Activated CD8-positive, alpha-beta T cell treated with anti-CD3 and anti-CD28 coated beads, Interleukin-2, amount 10 ng/mL, durations not matched to agents 7 days and 5 days (primary cell): ENCODE data around the gene HNRNPLL. TPM values are rescaled to one million over a fixed set of nuclear protein-coding genes. Genes with fewer than 3 reads are reported as not detected.

ENCODE experiments used
- ATAC-seq: fragments of 150-1000 bp; cut with Tn5 transposase; one replicate; pipeline ENCODE4 v1.10.0; 2021; ENCODE audit warnings: moderate library complexity
- CTCF ChIA-PET: fragments of 350-600 bp; sonication (Branson Sonifier 250); formaldehyde crosslinking; loops from one replicate; lab custom pipeline; 2021; ENCODE audit warnings: antibody characterized with exemption; lab: Charles Lee
- POLR2A ChIA-PET: fragments of 350-600 bp; sonication (Branson Sonifier 250); formaldehyde crosslinking; loops from one replicate; lab custom pipeline; 2021; ENCODE audit warnings: antibody characterized with exemption; lab: Charles Lee
- DNase-seq: peaks from one replicate; pipeline ENCODE4 v3.0.0-alpha.2; 2020
- H3K27ac Mint-ChIP-seq: one replicate; pipeline ENCODE4 v1.8.0; 2021; ENCODE audit warnings: mild to moderate bottlenecking, mixed read lengths
- H3K27me3 Mint-ChIP-seq: one replicate; pipeline ENCODE4 v1.8.0; 2021; ENCODE audit warnings: low read depth, mixed read lengths
- H3K36me3 Mint-ChIP-seq: one replicate; pipeline ENCODE4 v1.8.0; 2021; ENCODE audit warnings: low read depth, mixed read lengths
- H3K4me1 Mint-ChIP-seq: one replicate; pipeline ENCODE4 v1.8.0; 2021; ENCODE audit warnings: low read depth, mixed read lengths
- H3K4me3 Mint-ChIP-seq: one replicate; pipeline ENCODE4 v1.8.0; 2021; ENCODE audit warnings: mild to moderate bottlenecking, mixed read lengths
- H3K9me3 Mint-ChIP-seq: one replicate; pipeline ENCODE4 v1.8.0; 2022; ENCODE audit warnings: mixed read lengths; ENCODE audit not compliant: insufficient read depth
- total RNA-seq, 2 experiments: library from RNA; stranded (reverse); gene quantifications; one replicate each; pipeline ENCODE4 v1.2.3, GENCODE V29; 2021

Gene HNRNPLL
- total RNA-seq, 2 experiments from 2014 or later: 46.5 to 46.6 TPM

- DNase-seq: no peak
- Mint-ChIP-seq H3K36me3 (peaks cover 21% of the 10 kb centered on the region), H3K4me3 (no peak overlapping the region), H3K27ac (no peak overlapping the region), H3K9me3 (no peaks in the 10 kb centered on the region), H3K4me1 (peaks cover 4% of the 10 kb centered on the region), H3K27me3 (no peaks in the 10 kb centered on the region)
- ATAC-seq: no peak
- ChIA-PET CTCF (interaction anchor here (0.5 to 3.6 kb wide), 6 partner anchors 8 to 209 kb away, joined by 3 to 27 read pairs (median 4); no protein-coding TSS in a partner anchor), POLR2A (interaction anchor here (1.9 kb wide), 1 partner anchor 177 kb away, joined by 6 read pairs; the partner anchor contains the start of gene SRSF7)
Measured at GRCh38 chr2:38574278-38574677, 28.4 kb downstream of the HNRNPLL start.

GRCh38 chr2:38572167-38572566 lies 30.6 kb downstream of the HNRNPLL start:
- DNase-seq (no peak), ATAC-seq (no peak)
- no peaks in the 10 kb centered on the region for H3K27me3 Mint-ChIP-seq
- POLR2A ChIA-PET: interaction anchor here (1.5 kb wide), 1 partner anchor 179 kb away, joined by 5 read pairs; the partner anchor contains the start of gene SRSF7
- CTCF ChIA-PET: interaction anchor here (1.2 to 3.6 kb wide), 2 partner anchors 10 to 29 kb away, joined by 3 to 27 read pairs; no protein-coding TSS in a partner anchor
- no peaks in the 10 kb centered on the region for H3K9me3 Mint-ChIP-seq
- H3K4me3 Mint-ChIP-seq: no peak overlapping the region
- H3K36me3 Mint-ChIP-seq: peaks cover 26% of the 10 kb centered on the region
- H3K4me1 Mint-ChIP-seq: no peaks in the 10 kb centered on the region
- H3K27ac Mint-ChIP-seq: peak overlapping the region; percentile 13

- H3K9me3 Mint-ChIP-seq: no peaks in the 10 kb centered on the region
- H3K27me3 Mint-ChIP-seq: no peaks in the 10 kb centered on the region
- POLR2A ChIA-PET: interaction anchor here (0.6 to 1.5 kb wide), 2 partner anchors 180 to 236 kb away, joined by 3 to 5 read pairs; partner anchors contain the start of gene SRSF7
- ATAC-seq (no peak), DNase-seq (no peak)
- peaks cover 27% of the 10 kb centered on the region for H3K36me3 Mint-ChIP-seq
- no peak overlapping the region for H3K4me3 Mint-ChIP-seq
- CTCF ChIA-PET: interaction anchor here (3.6 kb wide), 1 partner anchor 11 kb away, joined by 27 read pairs; no protein-coding TSS in a partner anchor
- no peak overlapping the region for H3K27ac Mint-ChIP-seq
- no peaks in the 10 kb centered on the region for H3K4me1 Mint-ChIP-seq
Measured at GRCh38 chr2:38571193-38571592, 31.5 kb downstream of the HNRNPLL start.

GRCh38 chr2:38568724-38569436 lies 33.8 kb downstream of the HNRNPLL start:
- no peak for DNase-seq
- Mint-ChIP-seq H3K36me3 (peaks cover 33% of the 10 kb centered on the region), H3K4me1 (no peaks in the 10 kb centered on the region), H3K27me3 (no peaks in the 10 kb centered on the region), H3K9me3 (no peaks in the 10 kb centered on the region), H3K27ac (no peak overlapping the region), H3K4me3 (no peak overlapping the region)
- no peak for ATAC-seq
- POLR2A ChIA-PET: interaction anchor here (1.3 kb wide), 1 partner anchor 172 kb away, joined by 3 read pairs; no protein-coding TSS in a partner anchor
- CTCF ChIA-PET: interaction anchor here (0.8 to 1.5 kb wide), 3 partner anchors 9 to 15 kb away, joined by 4 to 9 read pairs (median 5); no protein-coding TSS in a partner anchor

- ATAC-seq (no peak), DNase-seq (no peak)
- Mint-ChIP-seq H3K27ac (no peak overlapping the region), H3K9me3 (no peaks in the 10 kb centered on the region), H3K4me3 (no peak overlapping the region), H3K36me3 (peaks cover 33% of the 10 kb centered on the region), H3K4me1 (no peaks in the 10 kb centered on the region), H3K27me3 (no peaks in the 10 kb centered on the region)
- POLR2A ChIA-PET: interaction anchor here (2.4 kb wide), 1 partner anchor 186 kb away, joined by 8 read pairs; the partner anchor contains the start of gene SRSF7
- CTCF ChIA-PET: interaction anchor here (0.7 to 5.1 kb wide), 5 partner anchors 9 to 16 kb away, joined by 3 to 28 read pairs (median 5); no protein-coding TSS in a partner anchor
Measured at GRCh38 chr2:38565333-38565732, 37.4 kb downstream of the HNRNPLL start.

- ChIA-PET CTCF (interaction anchor here (1.0 to 5.1 kb wide), 2 partner anchors 9 to 20 kb away, joined by 3 to 28 read pairs; no protein-coding TSS in a partner anchor), POLR2A (interaction anchor here (0.7 kb wide), 1 partner anchor 149 kb away, joined by 3 read pairs; no protein-coding TSS in a partner anchor)
- Mint-ChIP-seq H3K4me1 (no peaks in the 10 kb centered on the region), H3K27ac (no peak overlapping the region), H3K9me3 (no peaks in the 10 kb centered on the region), H3K36me3 (peaks cover 23% of the 10 kb centered on the region), H3K27me3 (no peaks in the 10 kb centered on the region), H3K4me3 (no peak overlapping the region)
- DNase-seq (no peak), ATAC-seq (no peak)
Measured at GRCh38 chr2:38561691-38562090, 41.0 kb downstream of the HNRNPLL start.

- CTCF ChIA-PET: no interaction called here
- Mint-ChIP-seq H3K36me3 (peaks cover 20% of the 10 kb centered on the region), H3K27ac (no peak overlapping the region), H3K4me3 (no peak overlapping the region), H3K27me3 (no peaks in the 10 kb centered on the region), H3K4me1 (no peaks in the 10 kb centered on the region), H3K9me3 (no peaks in the 10 kb centered on the region)
- DNase-seq (no peak), ATAC-seq (no peak)
- POLR2A ChIA-PET: no interaction called here
Measured at GRCh38 chr2:38560092-38560491, 42.6 kb downstream of the HNRNPLL start.

GRCh38 chr2:38557981-38558380 lies 44.7 kb downstream of the HNRNPLL start:
- Mint-ChIP-seq H3K27me3 (no peaks in the 10 kb centered on the region), H3K36me3 (peaks cover 15% of the 10 kb centered on the region), H3K9me3 (no peaks in the 10 kb centered on the region), H3K27ac (no peak overlapping the region), H3K4me1 (no peaks in the 10 kb centered on the region), H3K4me3 (no peak overlapping the region)
- POLR2A ChIA-PET: interaction anchor here (0.9 kb wide), 1 partner anchor 190 kb away, joined by 3 read pairs; no protein-coding TSS in a partner anchor
- ATAC-seq: no peak
- CTCF ChIA-PET: interaction anchor here (0.9 to 1.7 kb wide), 6 partner anchors 9 to 243 kb away, joined by 3 to 9 read pairs (median 4); no protein-coding TSS in a partner anchor
- DNase-seq: no peak

GRCh38 chr2:38557217-38557616 lies 45.5 kb downstream of the HNRNPLL start:
- no peaks in the 10 kb centered on the region for H3K27me3 Mint-ChIP-seq
- H3K9me3 Mint-ChIP-seq: no peaks in the 10 kb centered on the region
- H3K27ac Mint-ChIP-seq: no peak overlapping the region
- ChIA-PET POLR2A (interaction anchor here (0.9 kb wide), 1 partner anchor 191 kb away, joined by 3 read pairs; no protein-coding TSS in a partner anchor), CTCF (interaction anchor here (0.8 to 1.7 kb wide), 5 partner anchors 8 to 25 kb away, joined by 3 to 9 read pairs (median 5); no protein-coding TSS in a partner anchor)
- no peak for DNase-seq
- ATAC-seq: no peak
- peaks cover 6% of the 10 kb centered on the region for H3K4me1 Mint-ChIP-seq
- H3K4me3 Mint-ChIP-seq: no peak overlapping the region
- H3K36me3 Mint-ChIP-seq: peaks cover 15% of the 10 kb centered on the region

- H3K9me3 Mint-ChIP-seq: no peaks in the 10 kb centered on the region
- H3K27ac Mint-ChIP-seq: no peak overlapping the region
- CTCF ChIA-PET: interaction anchor here (0.8 to 1.7 kb wide), 8 partner anchors 9 to 188 kb away, joined by 3 to 8 read pairs (median 4); no protein-coding TSS in a partner anchor
- H3K36me3 Mint-ChIP-seq: peaks cover 7% of the 10 kb centered on the region
- DNase-seq (no peak), ATAC-seq (no peak)
- H3K27me3 Mint-ChIP-seq: no peaks in the 10 kb centered on the region
- peaks cover 7% of the 10 kb centered on the region for H3K4me1 Mint-ChIP-seq
- POLR2A ChIA-PET: interaction anchor here (0.9 kb wide), 1 partner anchor 11 kb away, joined by 3 read pairs; no protein-coding TSS in a partner anchor
- no peak overlapping the region for H3K4me3 Mint-ChIP-seq
Measured at GRCh38 chr2:38556006-38556801, 46.5 kb downstream of the HNRNPLL start.
